HL-60 (cell line): ENCODE results near the gene BNIP1.

Experiments used
- POLR2AphosphoS5 ChIP-seq: IDR thresholded peaks from 2 replicates; pipeline ENCODE4 v1.6.1; 2012; ENCODE audit warnings: low read depth
- TF ChIP-seq, protein P1 (sequence below): IDR thresholded peaks from one replicate; pipeline ENCODE4 v1.5.1; 2011; ENCODE audit warnings: low read length, control low read depth, inconsistent platforms; ENCODE audit not compliant: insufficient read depth
- TF ChIP-seq, protein P2 (sequence below): IDR thresholded peaks from 2 replicates; pipeline ENCODE4 v1.6.1; 2012; ENCODE audit warnings: low read depth; ENCODE audit not compliant: insufficient replicate concordance

DNA sequence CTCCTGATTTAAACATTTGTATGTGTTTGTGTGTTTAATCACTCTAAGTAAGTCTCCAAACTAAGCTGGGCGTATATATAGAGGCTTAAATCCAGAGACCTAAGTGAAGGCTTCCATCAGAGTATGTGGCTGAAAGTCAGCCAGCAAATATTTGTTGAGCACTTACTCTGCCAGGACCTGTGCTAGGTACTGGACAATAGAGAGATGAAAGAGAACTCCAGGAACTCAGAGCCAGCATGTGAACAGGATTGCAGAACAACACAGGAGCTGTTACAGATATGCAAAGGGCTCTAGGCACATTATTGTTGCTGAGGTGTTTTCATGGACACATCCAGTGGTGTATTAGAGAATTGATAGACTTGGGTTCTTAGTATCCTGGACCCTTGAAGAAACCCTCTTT lies 4.7 kb upstream of the BNIP1 start:
- TF ChIP-seq, protein P1, sequence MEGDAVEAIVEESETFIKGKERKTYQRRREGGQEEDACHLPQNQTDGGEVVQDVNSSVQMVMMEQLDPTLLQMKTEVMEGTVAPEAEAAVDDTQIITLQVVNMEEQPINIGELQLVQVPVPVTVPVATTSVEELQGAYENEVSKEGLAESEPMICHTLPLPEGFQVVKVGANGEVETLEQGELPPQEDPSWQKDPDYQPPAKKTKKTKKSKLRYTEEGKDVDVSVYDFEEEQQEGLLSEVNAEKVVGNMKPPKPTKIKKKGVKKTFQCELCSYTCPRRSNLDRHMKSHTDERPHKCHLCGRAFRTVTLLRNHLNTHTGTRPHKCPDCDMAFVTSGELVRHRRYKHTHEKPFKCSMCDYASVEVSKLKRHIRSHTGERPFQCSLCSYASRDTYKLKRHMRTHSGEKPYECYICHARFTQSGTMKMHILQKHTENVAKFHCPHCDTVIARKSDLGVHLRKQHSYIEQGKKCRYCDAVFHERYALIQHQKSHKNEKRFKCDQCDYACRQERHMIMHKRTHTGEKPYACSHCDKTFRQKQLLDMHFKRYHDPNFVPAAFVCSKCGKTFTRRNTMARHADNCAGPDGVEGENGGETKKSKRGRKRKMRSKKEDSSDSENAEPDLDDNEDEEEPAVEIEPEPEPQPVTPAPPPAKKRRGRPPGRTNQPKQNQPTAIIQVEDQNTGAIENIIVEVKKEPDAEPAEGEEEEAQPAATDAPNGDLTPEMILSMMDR: no peak
- TF ChIP-seq, protein P2, sequence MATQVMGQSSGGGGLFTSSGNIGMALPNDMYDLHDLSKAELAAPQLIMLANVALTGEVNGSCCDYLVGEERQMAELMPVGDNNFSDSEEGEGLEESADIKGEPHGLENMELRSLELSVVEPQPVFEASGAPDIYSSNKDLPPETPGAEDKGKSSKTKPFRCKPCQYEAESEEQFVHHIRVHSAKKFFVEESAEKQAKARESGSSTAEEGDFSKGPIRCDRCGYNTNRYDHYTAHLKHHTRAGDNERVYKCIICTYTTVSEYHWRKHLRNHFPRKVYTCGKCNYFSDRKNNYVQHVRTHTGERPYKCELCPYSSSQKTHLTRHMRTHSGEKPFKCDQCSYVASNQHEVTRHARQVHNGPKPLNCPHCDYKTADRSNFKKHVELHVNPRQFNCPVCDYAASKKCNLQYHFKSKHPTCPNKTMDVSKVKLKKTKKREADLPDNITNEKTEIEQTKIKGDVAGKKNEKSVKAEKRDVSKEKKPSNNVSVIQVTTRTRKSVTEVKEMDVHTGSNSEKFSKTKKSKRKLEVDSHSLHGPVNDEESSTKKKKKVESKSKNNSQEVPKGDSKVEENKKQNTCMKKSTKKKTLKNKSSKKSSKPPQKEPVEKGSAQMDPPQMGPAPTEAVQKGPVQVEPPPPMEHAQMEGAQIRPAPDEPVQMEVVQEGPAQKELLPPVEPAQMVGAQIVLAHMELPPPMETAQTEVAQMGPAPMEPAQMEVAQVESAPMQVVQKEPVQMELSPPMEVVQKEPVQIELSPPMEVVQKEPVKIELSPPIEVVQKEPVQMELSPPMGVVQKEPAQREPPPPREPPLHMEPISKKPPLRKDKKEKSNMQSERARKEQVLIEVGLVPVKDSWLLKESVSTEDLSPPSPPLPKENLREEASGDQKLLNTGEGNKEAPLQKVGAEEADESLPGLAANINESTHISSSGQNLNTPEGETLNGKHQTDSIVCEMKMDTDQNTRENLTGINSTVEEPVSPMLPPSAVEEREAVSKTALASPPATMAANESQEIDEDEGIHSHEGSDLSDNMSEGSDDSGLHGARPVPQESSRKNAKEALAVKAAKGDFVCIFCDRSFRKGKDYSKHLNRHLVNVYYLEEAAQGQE: no peak
- TF ChIP-seq POLR2AphosphoS5: no peak
